Stimulated activated CD4-positive, alpha-beta T cell treated with anti-CD3 and anti-CD28 coated beads, Interleukin-4, amount 100 ng/mL, for 1 hour (primary cell): Measurements from ENCODE around the gene ANKRD40CL.
"Not testable (repeated sequence)": the region's sequence is repeated elsewhere in the genome, so short reads cannot be mapped to it uniquely, and the experiment has no call there.

Experiments
- DNase-seq: peaks from one replicate; pipeline ENCODE4 v3.0.0-alpha.2; 2020

The ANKRD40CL gene

DNA sequence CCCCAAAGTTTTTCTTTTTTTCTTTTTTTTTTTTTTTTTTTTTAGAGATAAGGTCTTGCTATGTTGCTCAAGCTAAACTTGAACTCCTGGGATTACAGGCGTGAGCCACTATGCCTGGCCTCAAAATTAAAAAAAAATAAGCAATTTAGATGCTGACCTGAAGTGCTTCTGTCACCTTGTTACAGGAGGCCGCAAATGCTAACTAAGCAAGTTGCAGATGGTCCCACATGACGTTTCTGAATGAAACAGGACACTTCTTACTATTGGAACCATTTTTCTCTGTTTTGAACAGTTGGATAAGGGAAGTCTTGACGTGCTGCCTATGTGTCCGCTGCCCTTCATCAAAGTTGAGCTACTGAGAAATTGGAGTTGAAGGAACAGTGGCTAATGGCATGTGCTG, 8.8 kb downstream of the ANKRD40CL start:
- DNase-seq, result no peak

DNA sequence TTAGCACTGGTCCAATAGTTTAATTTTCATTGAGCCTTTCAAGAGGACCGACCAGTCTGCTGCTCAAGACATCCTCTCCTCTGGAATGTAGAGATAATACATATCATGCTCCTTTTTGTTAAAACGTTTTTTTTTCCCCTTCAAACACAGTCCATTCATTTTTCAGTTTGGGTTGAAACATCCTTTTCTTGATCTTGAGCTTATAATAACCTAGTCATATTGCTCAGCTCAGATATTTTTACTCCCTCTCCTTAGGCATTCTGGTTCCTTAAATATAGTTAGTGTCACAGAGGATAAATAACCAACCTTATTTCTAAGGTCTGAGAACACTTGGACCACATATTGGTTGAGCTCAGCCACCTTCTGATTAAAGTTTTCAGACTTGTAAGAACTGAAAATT, 12.8 kb downstream of the ANKRD40CL start:
- no peak for DNase-seq

DNA sequence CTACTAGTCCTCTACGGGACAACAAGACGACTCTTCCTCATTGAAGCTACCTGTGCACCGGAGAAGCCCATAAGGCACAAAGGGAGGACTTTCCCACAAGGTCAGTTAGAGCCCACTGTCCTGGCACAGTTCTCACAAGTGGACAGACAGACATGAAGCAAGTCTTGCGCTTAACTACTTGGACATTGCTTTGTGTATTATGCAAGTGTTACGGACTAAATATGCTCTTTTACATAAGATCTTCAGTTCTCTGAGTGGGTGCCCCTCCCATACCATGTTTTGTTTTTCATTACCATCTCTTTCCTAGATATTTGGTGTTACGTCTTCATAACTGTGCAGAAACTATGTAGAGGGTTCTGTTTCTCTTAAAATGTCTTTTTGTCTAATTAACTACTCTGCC, 18.1 kb downstream of the ANKRD40CL start:
- DNase-seq, result no peak

DNA sequence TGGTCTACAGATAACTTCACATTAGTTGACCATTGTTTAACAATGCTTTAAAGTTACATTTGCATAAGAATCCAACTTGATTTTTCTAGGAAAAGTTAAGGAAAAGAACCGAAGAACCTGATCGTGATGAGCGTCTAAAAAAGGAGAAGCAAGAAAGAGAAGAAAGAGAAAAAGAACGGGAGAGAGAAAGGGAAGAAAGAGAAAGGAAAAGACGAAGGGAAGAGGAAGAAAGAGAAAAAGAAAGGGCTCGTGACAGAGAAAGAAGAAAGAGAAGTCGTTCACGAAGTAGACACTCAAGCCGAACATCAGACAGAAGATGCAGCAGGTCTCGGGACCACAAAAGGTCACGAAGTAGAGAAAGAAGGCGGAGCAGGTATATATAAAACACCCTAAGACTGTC, 21.7 kb downstream of the ANKRD40CL start:
- no peak for DNase-seq

DNA sequence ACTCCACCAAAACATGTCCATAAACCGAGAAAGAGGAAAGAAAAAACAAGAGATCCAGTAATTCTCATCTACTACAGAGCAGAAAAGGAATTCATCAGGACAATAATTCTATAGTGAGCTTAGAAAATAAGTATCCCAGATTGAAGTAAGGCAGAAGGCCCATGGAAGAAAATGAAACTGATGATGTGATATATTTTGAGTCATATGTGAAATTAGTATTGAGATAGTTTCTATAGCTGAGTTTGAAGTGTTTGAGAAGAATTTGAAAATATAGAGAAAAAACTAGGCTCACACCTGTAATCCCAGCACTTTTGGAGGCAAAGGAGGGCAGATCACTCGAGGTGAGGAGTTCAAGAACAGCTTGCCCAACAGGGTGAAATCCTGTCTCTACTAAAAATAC, 28.2 kb downstream of the ANKRD40CL start:
- DNase-seq, result no peak

DNA sequence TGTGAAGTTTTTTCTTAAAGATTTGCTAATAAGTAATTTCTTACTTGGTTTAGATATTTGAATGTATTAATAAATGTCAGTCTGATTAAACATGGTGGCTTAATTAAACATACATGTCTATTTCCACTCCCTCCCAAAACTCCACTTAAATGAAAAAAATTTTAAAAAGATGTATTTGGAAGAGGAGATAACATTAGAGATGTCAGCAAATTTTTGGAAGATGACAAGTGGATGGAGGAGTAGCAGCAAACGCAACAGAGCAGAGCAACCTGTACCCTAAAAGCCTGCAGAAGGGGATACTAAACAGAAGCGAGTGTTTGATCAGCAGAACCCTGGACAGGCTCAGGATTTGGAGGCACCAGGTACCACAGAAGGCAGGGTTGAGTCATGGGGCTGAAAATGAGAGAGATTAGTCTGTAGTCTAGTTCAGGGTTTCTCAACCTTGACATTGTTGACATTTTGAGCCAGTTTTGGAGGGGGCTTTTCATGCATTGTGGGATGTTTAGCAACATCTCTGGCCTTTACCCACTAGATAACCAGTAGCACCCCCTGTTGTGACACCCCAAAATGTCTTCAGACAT, 30.1 kb downstream of the ANKRD40CL start:
- no peak for DNase-seq

DNA sequence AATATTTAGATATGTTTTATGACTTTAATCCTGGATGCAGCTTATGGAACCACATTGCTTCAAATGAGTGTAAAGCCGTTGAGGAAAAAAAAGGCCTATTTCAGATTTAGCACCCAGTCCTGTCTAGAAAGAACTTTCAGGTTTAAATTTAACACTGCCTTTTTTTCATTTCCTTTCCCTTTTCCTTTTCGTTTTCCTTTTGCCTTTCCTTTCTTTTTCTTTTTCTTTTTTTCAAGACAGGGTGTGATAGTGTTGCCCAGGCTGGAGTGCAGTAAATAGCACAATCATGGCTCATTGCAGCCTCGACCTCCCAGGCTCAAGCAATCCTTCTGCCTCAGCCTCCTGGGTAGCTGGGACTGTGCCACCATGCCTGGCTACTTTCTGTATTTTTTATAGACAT, 32.0 kb downstream of the ANKRD40CL start:
- DNase-seq, result no peak

DNA sequence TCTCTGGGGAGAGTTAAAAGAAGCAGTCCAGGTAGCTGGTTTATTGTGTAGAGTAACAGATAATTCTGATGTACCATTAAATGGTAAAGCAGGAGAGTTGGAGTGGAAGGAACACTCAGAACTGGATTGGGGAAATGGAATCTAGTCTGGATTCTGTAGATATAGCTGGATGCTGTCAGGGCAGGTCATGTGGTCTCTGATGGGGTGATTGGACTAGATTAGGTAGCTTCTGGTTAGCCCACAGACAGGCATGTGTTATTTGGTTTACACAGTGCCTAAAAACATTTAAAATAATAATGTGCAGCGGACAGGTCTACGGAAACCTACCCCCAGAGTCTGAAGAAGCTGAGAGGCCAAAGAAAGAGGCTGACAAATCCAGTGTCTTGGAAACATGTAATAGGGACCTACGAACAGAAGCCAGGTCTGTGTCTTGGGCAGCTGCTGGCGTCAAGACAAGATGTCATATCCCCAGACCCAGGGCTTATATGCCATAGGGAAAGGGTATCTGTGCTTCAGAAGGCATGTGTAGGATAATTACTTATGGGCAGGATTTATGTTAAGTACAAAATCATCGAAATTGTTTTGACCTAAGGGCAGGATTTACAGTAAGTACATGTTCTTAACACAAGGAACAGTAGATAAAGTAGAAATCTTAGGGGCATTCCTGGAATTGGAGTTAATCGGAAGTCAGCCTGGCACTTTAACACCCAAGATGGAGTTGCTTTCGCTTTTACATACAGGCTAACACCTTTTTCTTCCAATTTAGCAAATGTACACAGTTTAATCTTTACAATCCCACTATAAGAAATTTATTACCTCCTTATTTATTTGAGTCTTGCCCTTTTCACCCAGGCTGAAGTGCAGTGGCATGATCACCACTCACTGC, 35.5 kb downstream of the ANKRD40CL start:
- no peak for DNase-seq

DNA sequence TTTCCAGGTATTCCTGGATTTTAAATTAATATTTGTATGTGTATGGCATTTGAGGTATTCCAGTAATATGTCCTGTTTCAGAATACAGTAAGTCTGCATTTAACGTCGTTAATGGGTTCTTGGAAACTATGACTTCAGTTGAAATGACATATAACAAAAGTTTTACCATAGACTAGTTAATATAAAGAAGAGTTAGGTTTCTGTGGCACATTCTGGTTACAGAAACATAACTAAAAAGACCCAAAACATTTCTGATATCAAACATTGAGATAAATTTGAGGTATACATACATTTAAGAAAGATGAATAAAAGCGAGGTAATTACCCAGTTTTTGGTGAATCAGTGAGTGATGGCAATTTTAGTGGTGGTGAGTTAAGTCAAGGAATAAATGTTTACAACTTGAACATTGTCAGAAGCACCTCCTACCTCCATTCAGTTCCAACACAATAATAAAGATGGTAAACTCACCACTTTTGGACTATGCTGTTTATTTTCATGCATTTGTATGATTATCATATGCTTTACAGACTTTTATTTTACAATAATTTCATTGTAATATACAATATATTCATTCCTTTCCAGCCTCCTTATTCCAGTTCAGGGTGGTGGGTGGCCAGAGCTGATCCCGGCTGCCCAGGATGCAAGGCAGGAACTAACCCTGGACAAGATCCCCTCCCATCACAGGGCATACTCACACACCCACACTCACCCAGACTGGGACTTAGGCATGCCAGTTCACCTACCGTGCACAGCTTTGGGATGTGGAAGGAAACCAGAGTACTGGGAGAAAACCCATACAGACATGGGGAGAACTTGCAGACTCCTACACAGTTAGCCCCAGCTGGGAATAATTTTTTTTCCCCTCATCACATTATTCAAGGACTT, 38.2 kb downstream of the ANKRD40CL start:
- no peak for DNase-seq

DNA sequence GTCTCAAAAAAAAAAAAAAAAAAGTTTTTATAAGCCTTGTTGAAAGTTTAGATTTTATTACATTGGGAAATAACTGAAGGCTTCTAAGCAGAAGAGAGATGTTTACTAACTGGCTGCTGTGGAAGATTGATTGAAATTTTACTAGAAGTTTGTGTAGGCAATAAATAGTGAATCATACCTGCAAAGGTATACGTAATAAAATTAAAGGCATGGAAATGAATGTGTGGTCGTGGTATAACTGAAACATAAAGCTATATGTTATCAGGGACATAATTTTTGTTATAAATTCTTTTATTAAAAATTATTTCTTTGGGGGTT, 39.2 kb downstream of the ANKRD40CL start:
- DNase-seq, result no peak

DNA sequence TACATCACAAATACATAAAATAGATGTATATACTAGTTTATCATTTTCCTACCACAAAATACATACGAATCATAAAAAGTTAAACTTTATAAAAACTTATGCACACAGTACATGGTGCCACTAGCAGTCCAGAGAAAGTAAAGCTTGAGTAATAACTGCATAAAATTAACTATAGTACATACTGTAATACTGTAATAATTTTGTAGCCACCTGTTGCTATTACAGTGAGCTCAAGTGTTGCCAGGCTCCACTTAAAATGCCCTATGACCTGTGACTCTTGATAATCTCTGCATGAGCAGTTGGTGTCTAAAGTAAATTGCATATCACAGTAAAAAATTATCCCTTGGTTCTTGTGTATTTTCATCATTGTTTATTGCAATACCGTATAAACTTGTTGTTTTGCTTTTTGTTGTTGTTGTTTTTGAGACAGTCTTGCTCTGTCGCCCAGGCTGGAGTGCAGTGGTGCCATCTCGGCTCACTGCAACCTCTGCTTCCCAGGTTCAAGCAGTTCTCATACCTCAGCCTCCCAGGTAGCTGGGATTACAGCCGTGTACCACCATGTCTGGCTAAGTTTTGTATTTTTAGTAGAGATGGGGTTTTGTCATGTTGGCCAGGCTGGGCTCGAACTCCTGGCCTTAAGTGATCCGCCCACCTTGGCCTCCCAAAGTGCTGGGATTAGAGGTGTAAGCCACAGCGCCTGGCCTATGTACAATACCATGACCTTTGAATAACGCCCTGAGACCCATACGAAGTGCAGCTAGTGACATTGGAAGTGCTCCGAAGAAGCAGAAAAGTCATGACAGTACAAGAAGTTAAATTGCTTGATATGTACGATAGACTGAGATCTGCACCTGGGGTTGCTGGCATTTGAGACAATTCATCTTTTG, 41.3 kb downstream of the ANKRD40CL start:
- no peak for DNase-seq

DNA sequence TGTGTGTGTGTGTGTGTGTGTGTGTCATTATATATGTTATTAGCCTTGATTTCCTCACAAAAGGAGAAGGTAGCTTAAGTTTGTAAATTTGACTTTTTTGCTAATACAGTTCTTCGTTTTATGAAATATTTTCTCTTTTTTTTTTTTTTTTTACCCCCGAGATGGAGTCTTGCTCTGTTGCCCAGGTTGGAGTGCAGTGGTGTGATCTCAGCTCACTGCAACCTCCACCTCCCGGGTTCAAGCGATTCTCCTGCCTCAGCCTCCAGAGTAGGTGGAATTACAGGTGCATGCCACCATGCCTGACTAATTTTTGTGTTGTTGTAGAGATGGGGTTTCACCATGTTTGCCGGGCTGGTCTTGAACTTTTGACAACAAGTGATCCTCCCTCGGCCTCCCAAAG, 42.7 kb downstream of the ANKRD40CL start:
- not testable (repeated sequence) for DNase-seq

DNA sequence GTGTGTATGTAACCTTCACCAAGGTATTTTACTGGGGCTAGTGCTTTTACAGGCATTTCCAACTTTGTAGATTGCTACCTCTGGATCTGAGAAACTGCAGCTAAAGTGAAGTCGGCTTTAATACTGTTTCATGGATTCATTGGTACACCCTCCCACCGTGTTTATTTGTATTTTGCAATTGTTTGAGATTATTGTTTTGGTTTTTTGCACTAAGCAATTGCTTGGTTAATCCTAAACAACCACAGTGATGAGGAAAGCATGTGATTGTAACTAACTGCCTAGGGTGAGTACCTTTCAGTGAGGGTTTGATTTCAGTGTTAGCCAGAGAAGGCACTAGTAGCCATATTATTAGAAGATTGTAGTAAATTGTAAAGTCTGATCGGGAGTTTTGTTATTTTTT, 44.6 kb downstream of the ANKRD40CL start:
- DNase-seq, result no peak

DNA sequence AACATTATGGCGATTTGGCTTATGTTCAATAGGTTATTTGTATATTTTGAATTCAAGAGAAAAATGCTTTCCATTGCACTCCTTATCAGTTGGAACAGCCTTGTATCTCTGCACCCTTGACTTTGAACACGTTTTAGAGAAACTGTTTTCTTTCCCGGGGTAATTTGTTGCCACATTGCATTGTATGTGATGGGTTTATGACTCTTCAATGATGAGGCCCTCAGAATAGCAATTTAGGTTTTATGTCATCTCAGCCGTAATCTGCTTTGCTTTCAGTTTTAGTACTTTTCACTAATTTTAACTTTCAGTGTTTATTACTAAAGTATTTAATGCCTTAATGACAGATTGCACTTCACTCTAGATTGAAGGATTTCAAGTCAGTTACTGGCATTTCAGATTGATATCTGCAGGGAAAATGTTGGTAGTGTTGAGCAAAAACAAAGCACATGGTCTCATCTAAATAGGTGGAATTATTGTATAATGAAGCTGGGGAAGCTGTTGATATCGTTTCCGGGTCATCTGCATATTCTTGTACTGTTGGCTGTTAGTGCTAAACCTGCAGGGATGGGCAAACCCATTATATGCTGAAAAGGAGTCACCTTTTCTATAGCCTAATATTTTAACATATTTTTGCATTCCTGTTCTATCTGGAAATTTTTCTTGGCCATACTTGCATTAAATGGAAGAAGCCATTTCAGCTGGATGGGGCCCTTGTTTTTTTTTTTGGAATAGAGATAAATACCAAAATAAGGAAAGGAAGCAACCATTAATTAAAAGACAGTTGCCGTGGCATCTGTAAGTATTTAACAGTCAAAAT, 45.9 kb downstream of the ANKRD40CL start:
- DNase-seq, result no peak

DNA sequence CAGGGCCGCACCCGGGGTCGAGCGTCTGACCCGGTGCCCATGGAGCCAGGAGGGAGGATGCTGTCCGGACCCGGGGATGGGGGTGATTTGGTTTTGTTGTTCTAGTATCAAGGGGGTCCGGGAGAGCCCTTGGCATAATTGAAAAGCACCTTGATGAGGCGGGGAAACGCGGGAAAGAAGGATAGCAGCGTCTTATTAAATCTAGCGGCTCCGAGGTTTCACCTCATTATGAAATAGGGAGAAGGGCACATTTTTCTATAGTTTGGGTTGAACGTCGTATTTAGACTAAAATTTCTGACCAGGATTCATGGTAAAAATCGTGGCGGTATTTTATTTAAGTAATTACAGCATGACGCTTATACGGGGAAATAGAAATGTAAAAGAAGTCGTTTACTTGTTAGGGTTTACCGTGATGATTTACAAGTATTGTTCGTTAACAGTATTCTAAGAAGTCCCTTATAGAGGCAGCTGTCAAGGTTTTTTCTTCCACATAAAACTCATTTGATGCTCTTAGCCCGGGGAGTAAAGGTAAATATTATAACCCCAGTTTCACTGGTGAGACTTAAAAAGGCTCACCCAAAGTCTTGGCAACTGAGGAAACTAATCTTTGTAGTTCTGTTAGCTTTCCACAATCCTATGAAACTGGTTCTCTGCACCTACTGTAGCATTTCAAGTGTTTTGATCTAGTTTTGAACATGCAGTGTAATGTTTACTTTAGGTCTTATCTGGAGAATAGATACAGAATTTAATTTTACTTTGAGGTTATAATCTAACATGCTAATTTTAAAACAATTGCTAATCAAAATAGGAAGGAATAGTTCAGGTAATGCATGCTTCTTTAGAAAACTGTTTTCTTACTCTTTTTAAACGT, 47.2 kb downstream of the ANKRD40CL start:
- DNase-seq, result no peak

DNA sequence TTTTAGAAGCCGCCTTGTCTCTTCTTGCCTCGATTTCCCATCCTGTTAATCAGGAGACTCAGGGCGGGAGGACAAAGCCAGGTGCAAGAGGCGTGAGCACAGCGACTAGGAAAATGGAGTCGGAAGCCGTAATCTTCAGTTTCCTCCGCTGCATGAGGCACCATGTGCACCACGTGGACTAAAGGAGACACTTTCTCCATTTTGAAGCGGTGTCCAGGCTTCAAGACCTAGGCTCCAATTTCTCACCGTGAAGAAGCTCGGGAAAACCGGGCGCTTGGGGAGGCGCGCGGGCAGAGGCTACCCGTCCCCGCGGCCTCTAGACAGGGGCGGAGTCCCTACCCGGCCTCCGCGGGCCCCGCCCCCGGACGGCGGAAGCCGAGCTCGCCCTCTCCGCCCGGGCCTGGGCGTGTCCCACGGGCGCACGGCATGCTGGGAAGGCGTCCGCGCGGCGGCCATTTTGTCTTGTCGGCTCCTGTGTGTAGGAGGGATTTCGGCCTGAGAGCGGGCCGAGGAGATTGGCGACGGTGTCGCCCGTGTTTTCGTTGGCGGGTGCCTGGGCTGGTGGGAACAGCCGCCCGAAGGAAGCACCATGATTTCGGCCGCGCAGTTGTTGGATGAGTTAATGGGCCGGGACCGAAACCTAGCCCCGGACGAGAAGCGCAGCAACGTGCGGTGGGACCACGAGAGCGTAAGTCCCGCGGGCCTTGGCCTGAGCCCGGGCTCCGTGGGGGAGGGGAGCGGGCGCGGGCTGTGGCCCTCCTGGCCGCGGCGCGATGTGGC, 48.0 kb downstream of the ANKRD40CL start, which contains the start of gene LUC7L3:
TSS of gene LUC7L3 (plus strand) at position 460 of the 780 bp plus-strand sequence. CDS start at position 590, 130 bp downstream.
- DNase-seq, result peak; percentile 93

DNA sequence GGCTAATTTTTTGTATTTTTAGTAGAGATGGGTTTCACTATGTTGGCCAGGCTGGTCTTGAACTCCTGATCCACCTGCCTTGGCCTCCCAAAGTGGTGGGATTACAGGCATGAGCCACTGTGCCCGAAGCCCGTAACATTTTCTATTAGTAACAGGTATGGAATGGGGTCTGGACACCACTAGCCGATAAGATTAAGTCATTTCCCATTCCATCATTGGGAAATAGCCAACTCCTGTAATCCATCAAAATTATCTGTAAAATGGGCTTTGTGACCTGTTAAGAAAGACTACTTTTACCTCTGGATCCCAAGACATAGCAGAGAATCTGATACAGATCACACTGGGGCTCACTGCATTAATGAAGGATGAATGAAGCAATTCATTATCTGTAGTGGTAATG, 51.8 kb downstream of the ANKRD40CL start:
- no peak for DNase-seq

DNA sequence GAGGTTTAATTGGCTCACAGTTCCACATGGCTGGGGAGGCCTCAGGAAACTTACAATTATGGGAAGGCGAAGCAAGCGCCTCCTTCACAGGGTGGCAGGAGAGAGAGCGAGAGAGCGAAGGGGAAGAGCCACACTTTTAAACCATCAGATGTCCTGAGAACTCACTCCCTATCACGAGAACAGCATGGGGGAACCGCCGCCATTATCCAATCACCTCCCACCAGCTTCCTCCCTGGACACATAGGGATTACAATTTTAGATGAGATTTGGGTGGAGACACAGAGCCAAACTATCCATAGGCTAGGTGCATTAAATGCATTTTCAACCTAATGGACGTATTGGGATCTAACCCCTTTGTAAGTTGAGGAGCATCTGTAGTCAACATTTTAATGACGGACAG, 54.7 kb downstream of the ANKRD40CL start:
- DNase-seq, result no peak
